ENCODE data around the gene EIF4G1.

EIF4G1 gene

GRCh38 chr3:184306341-184306972, 7.9 kb upstream of the EIF4G1 start:
- no peak for DNase-seq

- DNase-seq = no peak
Observed at GRCh38 chr3:184307915-184308314, 6.5 kb upstream of the EIF4G1 start.

GRCh38 chr3:184308744-184309143, 5.7 kb upstream of the EIF4G1 start:
- no peak for DNase-seq

DNA sequence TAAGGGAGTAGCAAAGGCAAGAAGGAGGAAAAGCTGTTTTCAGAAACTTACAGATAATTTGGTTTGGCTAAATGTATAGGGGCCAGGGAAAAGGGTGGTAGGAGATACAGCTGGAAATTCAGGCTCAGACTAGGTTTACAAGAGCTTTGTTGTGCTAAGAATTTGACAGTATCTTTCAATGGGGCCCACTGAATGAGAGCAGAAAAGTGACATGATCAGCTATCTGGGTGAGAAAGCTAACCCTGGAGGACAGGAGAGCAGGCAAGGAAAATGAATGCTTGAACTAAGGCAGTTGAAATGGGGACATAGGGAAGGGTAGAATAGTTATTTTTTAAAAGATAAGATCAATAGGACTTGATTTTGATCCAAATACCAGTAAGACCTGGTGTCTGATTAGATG, 2.8 kb upstream of the EIF4G1 start:
- DNase-seq = no peak

- DNase-seq = peak; percentile 85
Observed at GRCh38 chr3:184314700-184315542, 515 bp downstream of the EIF4G1 start.

GRCh38 chr3:184315543-184315867, 1.1 kb downstream of the EIF4G1 start:
- no peak for DNase-seq

DNA sequence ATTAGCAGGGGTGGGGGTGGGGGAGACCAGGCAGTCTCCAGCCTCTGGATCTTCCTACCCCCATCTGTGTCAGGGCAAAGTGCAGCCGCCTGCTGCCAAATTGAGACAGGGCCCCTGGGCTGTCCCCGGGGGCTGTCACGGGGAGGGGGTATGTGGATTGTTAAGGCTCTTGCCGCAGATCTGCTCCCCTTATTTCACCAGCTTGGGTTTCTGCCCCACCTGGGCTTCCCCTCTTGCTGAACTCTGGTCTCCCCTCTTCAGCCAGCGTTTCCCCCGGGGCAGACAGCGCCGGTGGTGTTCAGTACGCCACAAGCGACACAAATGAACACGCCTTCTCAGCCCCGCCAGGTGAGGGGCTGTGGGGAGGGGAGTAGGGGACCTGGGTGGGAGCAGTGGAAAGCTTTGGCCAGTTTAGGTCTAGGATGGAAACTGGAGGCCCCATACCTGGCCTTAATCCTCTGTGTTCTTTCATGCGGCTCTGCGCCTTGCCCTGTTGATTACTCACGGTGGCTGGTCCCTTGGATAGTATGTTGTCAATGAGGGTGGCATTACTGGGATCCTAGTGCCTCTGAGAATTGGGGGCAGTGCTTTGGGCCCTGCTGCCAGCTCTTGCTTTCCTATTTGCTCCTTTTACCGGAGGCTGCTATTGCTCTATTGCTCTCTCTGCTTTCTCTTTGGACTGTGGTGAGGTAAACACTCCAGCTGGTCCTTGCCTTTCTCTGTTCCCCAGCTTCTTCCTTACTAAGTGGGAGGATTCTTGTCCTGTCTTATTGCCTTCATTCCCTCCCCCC, 1.7 kb downstream of the EIF4G1 start:
- DNase-seq = peak; percentile 42

DNA sequence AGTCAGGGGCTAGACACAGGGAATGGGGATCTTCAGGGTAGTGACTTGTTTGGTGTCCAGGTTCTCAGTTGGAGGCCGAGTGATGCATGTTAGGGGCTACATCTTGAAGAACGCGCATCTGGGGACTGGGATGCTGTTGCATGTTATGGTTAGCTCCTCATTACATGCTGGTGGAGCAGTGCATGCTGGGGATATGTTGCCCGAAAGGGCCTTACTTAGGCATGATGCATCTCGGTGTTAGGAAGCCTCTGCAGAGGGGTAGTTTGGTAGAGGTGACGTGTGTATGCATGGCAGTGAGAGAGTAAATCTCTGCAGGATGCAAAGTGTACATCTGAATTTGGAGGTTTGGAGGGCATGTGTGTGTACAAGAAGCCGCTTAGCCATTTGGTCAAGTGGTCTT, 2.4 kb downstream of the EIF4G1 start:
- no peak for DNase-seq

GRCh38 chr3:184317201-184317600, 2.8 kb downstream of the EIF4G1 start:
- DNase-seq = no peak

DNA sequence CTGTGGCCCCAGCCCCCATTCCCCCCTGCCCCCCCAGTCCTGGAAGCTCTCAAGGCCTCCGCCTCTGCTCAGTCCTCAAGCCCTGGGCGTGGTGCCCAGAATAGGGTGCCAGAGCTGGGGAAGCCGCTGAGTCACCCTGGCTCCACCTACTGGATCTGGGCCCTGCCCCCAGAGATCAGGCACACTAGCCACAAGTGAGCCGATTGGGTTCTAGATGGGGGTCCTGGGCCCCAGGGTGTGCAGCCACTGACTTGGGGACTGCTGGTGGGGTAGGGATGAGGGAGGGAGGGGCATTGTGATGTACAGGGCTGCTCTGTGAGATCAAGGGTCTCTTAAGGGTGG, 5.7 kb downstream of the EIF4G1 start:
- peak; percentile 37 for DNase-seq

DNA sequence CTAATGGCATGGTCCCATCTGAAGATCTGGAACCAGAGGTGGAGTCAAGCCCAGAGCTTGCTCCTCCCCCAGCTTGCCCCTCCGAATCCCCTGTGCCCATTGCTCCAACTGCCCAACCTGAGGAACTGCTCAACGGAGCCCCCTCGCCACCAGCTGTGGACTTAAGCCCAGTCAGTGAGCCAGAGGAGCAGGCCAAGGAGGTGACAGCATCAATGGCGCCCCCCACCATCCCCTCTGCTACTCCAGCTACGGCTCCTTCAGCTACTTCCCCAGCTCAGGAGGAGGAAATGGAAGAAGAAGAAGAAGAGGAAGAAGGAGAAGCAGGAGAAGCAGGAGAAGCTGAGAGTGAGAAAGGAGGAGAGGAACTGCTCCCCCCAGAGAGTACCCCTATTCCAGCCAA, 7.3 kb downstream of the EIF4G1 start:
- no peak for DNase-seq

GRCh38 chr3:184322731-184323487, 8.5 kb downstream of the EIF4G1 start:
- no peak for DNase-seq

DNA sequence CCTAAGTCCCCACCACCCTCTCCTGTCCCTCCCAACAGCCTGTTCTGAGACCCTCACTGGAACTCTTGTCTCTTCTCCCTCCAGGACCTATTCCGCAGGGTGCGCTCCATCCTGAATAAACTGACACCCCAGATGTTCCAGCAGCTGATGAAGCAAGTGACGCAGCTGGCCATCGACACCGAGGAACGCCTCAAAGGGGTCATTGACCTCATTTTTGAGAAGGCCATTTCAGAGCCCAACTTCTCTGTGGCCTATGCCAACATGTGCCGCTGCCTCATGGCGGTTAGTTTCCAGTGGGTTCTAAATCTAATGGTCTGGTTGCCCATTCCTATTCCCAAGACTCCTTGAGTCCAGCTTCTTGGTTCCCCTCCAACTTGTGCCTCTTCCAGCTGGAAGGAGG, 9.3 kb downstream of the EIF4G1 start:
- DNase-seq = no peak

DNA sequence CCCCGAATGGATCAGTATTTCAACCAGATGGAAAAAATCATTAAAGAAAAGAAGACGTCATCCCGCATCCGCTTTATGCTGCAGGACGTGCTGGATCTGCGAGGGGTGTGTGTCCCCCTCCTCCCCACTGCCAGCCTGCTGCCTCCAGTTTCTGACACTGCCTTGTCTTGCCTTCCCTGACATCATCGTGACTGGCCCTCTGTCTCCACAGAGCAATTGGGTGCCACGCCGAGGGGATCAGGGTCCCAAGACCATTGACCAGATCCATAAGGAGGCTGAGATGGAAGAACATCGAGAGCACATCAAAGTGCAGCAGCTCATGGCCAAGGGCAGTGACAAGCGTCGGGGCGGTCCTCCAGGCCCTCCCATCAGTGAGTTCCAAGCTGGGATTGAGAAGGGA, 10.9 kb downstream of the EIF4G1 start:
- DNase-seq = no peak

DNA sequence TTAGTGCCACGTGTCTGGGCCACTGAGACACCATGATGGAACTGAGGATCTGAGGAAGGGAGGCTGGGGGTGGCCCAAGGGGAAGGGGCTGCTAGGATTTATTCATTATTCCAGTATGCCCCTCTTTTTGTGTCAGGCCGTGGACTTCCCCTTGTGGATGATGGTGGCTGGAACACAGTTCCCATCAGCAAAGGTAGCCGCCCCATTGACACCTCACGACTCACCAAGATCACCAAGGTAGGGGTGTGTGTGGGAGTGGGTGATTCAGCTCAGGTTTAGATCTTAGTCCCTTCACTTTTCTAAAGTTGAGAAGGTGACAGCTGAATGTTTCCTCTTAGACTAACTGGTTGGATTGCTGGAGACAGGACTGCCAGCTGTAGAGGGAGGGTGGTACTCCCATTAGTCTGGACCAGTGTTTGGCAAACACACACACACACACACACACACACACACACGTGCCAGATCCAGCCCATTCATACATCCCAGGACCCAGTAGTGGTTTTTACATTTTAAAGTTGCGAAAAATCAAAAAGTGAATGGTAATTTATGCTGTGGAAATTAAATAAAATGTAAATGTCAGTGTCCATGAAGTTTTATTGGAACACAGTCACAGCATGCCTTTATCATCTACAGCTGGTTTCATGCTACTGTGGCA, 11.4 kb downstream of the EIF4G1 start:
- no peak for DNase-seq

DNA sequence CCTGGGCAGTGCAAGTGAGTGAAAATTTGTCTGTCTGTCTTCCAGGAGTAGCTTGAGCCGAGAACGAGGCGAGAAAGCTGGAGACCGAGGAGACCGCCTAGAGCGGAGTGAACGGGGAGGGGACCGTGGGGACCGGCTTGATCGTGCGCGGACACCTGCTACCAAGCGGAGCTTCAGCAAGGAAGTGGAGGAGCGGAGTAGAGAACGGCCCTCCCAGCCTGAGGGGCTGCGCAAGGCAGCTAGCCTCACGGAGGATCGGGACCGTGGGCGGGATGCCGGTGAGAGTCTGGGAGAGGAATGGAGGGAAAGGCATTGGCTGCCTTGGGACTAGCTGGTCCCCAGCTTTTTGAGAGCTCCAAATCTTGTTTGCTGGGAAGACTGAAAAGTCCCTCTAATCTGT, 12.8 kb downstream of the EIF4G1 start:
- no peak for DNase-seq

GRCh38 chr3:184328516-184328915, 14.1 kb downstream of the EIF4G1 start:
- DNase-seq = no peak

GRCh38 chr3:184332370-184333090, 18.1 kb downstream of the EIF4G1 start:
- no peak for DNase-seq

DNA sequence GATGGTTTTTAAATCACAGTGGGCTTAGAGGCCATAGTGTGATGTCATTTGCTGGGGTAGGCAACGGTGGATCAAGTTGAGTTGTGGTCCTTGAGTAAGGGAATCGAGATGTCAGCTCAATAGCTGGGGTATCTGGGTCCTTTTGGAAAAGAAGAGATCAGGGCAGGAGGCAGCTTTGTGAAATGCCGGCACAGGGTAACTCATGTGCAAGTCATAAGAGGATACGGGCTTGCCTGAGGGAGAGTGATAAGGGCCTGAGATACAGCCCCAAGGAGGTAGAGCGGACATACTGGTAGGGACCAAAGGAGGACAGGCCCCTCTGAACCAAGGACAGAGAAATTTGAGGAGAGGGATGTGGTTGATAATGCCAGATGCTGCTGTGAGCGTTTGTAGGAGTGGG, 18.8 kb downstream of the EIF4G1 start:
- DNase-seq = no peak

- DNase-seq = no peak
Observed at GRCh38 chr3:184333700-184334099, 19.3 kb downstream of the EIF4G1 start.

- peak; percentile 40 for DNase-seq
Observed at GRCh38 chr3:184334470-184335158, 20.2 kb downstream of the EIF4G1 start.

- no peak for DNase-seq
Observed at GRCh38 chr3:184335291-184335660, 20.9 kb downstream of the EIF4G1 start.
